Ovary (tissue), 9 donors: ENCODE measurements around the gene FGGY. TPM values are rescaled to one million over a fixed set of nuclear protein-coding genes. Genes with fewer than 3 reads are reported as not detected.

Experiments used
- DNase-seq, 5 donors: peaks; one replicate each; pipeline ENCODE4 v3.0.0-alpha.2; 2019 to 2020
- H3K27ac ChIP-seq, 2 donors: fragments of 200-600 bp; one replicate each; pipeline versions ENCODE4 v1.5.1 to v1.8.0; 2019 to 2022
- H3K27me3 ChIP-seq: fragments of 200-600 bp; one replicate; pipeline ENCODE4 v1.8.0; 2022
- H3K36me3 ChIP-seq: fragments of 200-600 bp; sonication (generic); one replicate; pipeline ENCODE4 v1.5.1; 2019
- H3K4me1 ChIP-seq: one replicate; pipeline ENCODE4 v1.8.1; 2013; ENCODE audit warnings: mild to moderate bottlenecking, moderate library complexity; ENCODE audit not compliant: insufficient read depth
- H3K4me3 ChIP-seq: fragments of 200-600 bp; sonication (generic); one replicate; pipeline ENCODE4 v1.5.1; 2017
- H3K9me3 ChIP-seq, 2 donors: fragments of 200-600 bp in 1 of 2; sonication (generic) in 1 of 2; one replicate each; pipeline versions ENCODE4 v1.5.1 to v1.8.1; 2013 to 2019; ENCODE audit warnings: mild to moderate bottlenecking in 1 of 2, moderate library complexity in 1 of 2
- CTCF ChIP-seq, 3 donors: fragments of 450-650 bp in 2 of 3; fragments of 200-600 bp in 1 of 3; IDR thresholded peaks; one replicate each; pipeline versions ENCODE4 v1.5.1 to v1.8.0; 2016 to 2022; ENCODE audit warnings: antibody characterized with exemption in 3 of 3, mild to moderate bottlenecking in 1 of 3
- EP300 ChIP-seq: sonication (generic); formaldehyde crosslinking; IDR thresholded peaks from one replicate; pipeline ENCODE4 v1.6.1; 2017; ENCODE audit warnings: antibody characterized with exemption
- POLR2A ChIP-seq: fragments of 450-650 bp; IDR thresholded peaks from one replicate; pipeline ENCODE4 v1.6.1; 2017; ENCODE audit warnings: antibody characterized with exemption, mild to moderate bottlenecking, moderate library complexity
- WGBS, 3 donors: extraction: QIAGEN DNeasy Blood & Tissue Kit in 1 of 3; methylation state at CpG; one replicate each; pipeline versions ENCODE4 v1.1.5 to v1.1.7; 2013 to 2017; 5-methylcytosine and 5-hydroxymethylcytosine counted together
- intact Hi-C, 4 donors: fragments of 100-400 bp; cut with DNase I; formaldehyde crosslinking; loops; one replicate each; pipeline versions ENCODE4 v1.11.0 to v1.15.1; 2022 to 2023
- polyA plus RNA-seq, 2 donors: library from polyadenylated mRNA; stranded (reverse); fragments of 200-250 nt in 1 of 2; fragments of 350-450 nt in 1 of 2; fragmentation: Illumina TruSeq in 1 of 2; extraction: RNeasy Lipid Tissue Mini Kit (QIAGEN cat#74804) in 1 of 2; gene quantifications; one replicate each; pipeline ENCODE4 v1.2.3, GENCODE V29; 2013 to 2014
- total RNA-seq, 7 donors: library from RNA; depleted of rRNA in 2 of 7; stranded (reverse); fragments of >200 nt in 2 of 7; fragmentation: NEBNext Ultra II Directional in 3 of 7; extraction: Animal tissue kit (Norgen Biotek cat#: 25700) in 3 of 7; gene quantifications; one replicate each; pipeline versions ENCODE4 v1.1.0 to v1.2.4, GENCODE V29; 2016 to 2023
- donor health status: DM: no; HTN: no; CAD: no; lungs with moderate emphysema.
- donor health status: DM: no; HTN: no; CAD: no.
- donor health status: Bipolar disorder and iron deficiency.
- donor health status: DM: yes; HTN: yes; CAD: no.
- donor health status: DM: no; HTN: no; CAD: no.
- donor health status: DM: yes; HTN: yes; CAD: no.

FGGY gene
- total and polyA plus RNA-seq, 9 donors = 7.9 to 62.0 (median 44.7) TPM

GRCh38 chr1:59691261-59691660, 394.4 kb downstream of the FGGY start:
- H3K4me1 ChIP-seq = no peaks in the 10 kb centered on the region
- intact Hi-C loops = loop anchor here in 3 of 4 donors (10.0 kb wide), 3 partner anchors 396 to 946 kb away; partner anchors contain the start of gene FGGY (in 2 of the 3)
- DNase-seq = peak in 2 of 5 donors; percentile 32 to 59
- H3K27ac ChIP-seq = no peak overlapping the region
- H3K27me3 ChIP-seq = no peaks in the 10 kb centered on the region
- no peaks in the 10 kb centered on the region for H3K36me3 ChIP-seq
- no peak overlapping the region for H3K4me3 ChIP-seq
- WGBS, 3 donors = 34 to 80% (median 74%) methylated on average over 4 of the region's 4 CpGs
- TF ChIP-seq POLR2A (no peak), EP300 (no peak), CTCF (IDR thresholded peaks at IDR 0.05) (no peak)
- no peaks in the 10 kb centered on the region for H3K9me3 ChIP-seq

- H3K4me3 ChIP-seq = no peak overlapping the region
- no peak overlapping the region for H3K27ac ChIP-seq
- H3K27me3 ChIP-seq = no peaks in the 10 kb centered on the region
- no peak for DNase-seq
- no peaks in the 10 kb centered on the region for H3K36me3 ChIP-seq
- intact Hi-C loops = loop anchor here in 3 of 4 donors (10.0 kb wide), 3 partner anchors 398 to 948 kb away; partner anchors contain the start of gene FGGY (in 2 of the 3)
- WGBS, 3 donors = 67 to 80% (median 74%) methylated on average over 5 of the region's 5 CpGs
- H3K9me3 ChIP-seq = no peaks in the 10 kb centered on the region
- TF ChIP-seq CTCF (IDR thresholded peaks at IDR 0.05) = no peak
- no peak for TF ChIP-seq POLR2A
- no peak for TF ChIP-seq EP300
- no peaks in the 10 kb centered on the region for H3K4me1 ChIP-seq
Measured at GRCh38 chr1:59692591-59692990, 395.7 kb downstream of the FGGY start.

GRCh38 chr1:59693406-59693805, 396.5 kb downstream of the FGGY start:
- Histone ChIP-seq H3K4me1 (no peaks in the 10 kb centered on the region), H3K4me3 (no peak overlapping the region), H3K27ac (no peak overlapping the region), H3K27me3 (no peaks in the 10 kb centered on the region), H3K36me3 (no peaks in the 10 kb centered on the region), H3K9me3 (no peaks in the 10 kb centered on the region)
- 86 to 91% (median 89%) methylated on average over 5 of the region's 5 CpGs for WGBS, 3 donors
- no peak for DNase-seq
- intact Hi-C loops = loop anchor here in 3 of 4 donors (10.0 kb wide), 3 partner anchors 399 to 949 kb away; partner anchors contain the start of gene FGGY (in 2 of the 3)
- TF ChIP-seq EP300 = no peak

DNA sequence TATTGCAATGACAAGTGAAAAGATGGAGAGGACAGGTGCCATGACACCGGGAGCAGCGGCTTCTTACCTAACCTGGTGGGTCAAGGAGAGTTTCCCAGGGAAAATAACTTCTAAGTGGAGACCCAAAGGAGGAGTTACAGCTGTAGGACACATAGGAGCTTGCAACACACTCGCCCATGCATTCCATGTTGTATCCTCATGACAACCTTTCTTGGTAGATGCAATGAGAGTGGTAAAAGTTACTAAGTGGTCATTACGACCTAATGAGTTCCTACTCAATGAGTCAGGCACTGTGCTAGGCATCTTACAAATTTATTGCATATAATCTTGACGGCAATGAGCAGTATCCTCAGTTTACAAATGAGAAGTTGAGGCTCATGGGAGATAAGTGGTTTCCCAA, 398.4 kb downstream of the FGGY start:
- no peak for DNase-seq
- no peaks in the 10 kb centered on the region for H3K4me1 ChIP-seq
- 92 to 97% (median 95%) methylated on average over 5 of the region's 5 CpGs for WGBS, 3 donors

More for the DNA sequence above, 398.4 kb downstream of the FGGY start:
- no peak overlapping the region for H3K27ac ChIP-seq
- H3K36me3 ChIP-seq = no peaks in the 10 kb centered on the region
- intact Hi-C loops = loop anchor here in 3 of 4 donors (5.0 to 10.0 kb wide), 4 partner anchors 400 to 950 kb away; partner anchors contain the start of gene FGGY (in 2 of the 3)
- H3K27me3 ChIP-seq = no peaks in the 10 kb centered on the region
- TF ChIP-seq CTCF (IDR thresholded peaks at IDR 0.05) (no peak), POLR2A (no peak), EP300 (no peak)
- H3K9me3 ChIP-seq = no peaks in the 10 kb centered on the region
- no peak overlapping the region for H3K4me3 ChIP-seq
